Measurements from ENCODE around the gene BAIAP2.

- TF ChIP-seq TAF1 (IDR thresholded peaks at IDR 0.05; ENCODE audit: low read depth), result no peak
- no peak for TF ChIP-seq CEBPB (IDR thresholded peaks at IDR 0.05)
- TF ChIP-seq MAX (IDR thresholded peaks at IDR 0.05), result no peak
- no peak for TF ChIP-seq YY1 (IDR thresholded peaks at IDR 0.05; ENCODE audit: low read depth)
- no peak for TF ChIP-seq EP300 (IDR thresholded peaks at IDR 0.05; ENCODE audit: borderline replicate concordance)
- TF ChIP-seq EGR1 (IDR thresholded peaks at IDR 0.05), result no peak
- TF ChIP-seq RAD21 (IDR thresholded peaks at IDR 0.05; ENCODE audit: low read depth), result no peak
- no peak for TF ChIP-seq NFIC (IDR thresholded peaks at IDR 0.05)
- no peak for TF ChIP-seq FOXM1 (IDR thresholded peaks at IDR 0.05; ENCODE audit: borderline replicate concordance, low read depth)
- no peak for TF ChIP-seq REST (IDR thresholded peaks at IDR 0.05; ENCODE audit: low read depth)
- no peak for TF ChIP-seq TEAD4 (IDR thresholded peaks at IDR 0.05)
Measured at GRCh38 chr17:81060416-81060815, 25.5 kb downstream of the BAIAP2 start.

Data from Ishikawa (cell line).